GM18499 (cell line): Measurements from ENCODE around the gene TGFBR3.

Experiments used
- ATAC-seq: cut with Tn5 transposase; IDR thresholded peaks from one replicate; pipeline ENCODE4 v1.9.1; 2021; ENCODE audit warnings: moderate number of reproducible peaks; ENCODE audit not compliant: insufficient read depth, unreplicated experiment

The TGFBR3 gene

GRCh38 chr1:91804546-91805023 lies 81.4 kb downstream of the TGFBR3 start:
- no peak for ATAC-seq

- ATAC-seq: no peak
Observed at GRCh38 chr1:91803847-91804545, 82.0 kb downstream of the TGFBR3 start.

GRCh38 chr1:91803123-91803522 lies 82.8 kb downstream of the TGFBR3 start:
- ATAC-seq: no peak

DNA sequence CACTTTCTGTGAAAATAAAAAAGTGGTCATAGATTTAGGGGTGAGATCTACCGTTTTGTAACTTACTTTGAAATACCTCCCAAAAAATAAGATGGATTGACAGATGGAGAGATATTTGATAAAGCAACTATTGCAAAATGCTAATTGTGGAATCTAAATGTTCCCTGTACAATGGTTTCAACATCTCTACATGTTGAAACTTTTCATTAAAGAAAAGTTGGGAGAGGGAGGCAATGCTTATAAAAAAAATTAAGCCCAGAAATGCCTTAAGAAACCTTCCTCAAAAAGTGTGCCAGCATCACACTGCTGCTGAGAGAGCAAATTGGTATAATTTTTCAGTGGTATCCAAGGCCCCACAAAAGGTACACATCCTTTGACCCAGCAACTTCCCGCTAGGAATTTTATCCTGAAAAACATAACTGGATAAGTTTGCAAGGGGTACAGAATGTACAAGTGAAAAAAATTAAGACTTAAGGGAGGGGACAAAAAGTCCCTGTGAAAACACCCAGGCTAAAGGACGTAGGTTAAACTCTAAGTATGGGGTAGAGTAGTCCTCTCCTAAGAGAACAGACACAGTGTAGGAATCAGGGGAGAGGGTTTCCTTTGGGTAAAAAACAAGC lies 84.3 kb downstream of the TGFBR3 start:
- no peak for ATAC-seq

GRCh38 chr1:91799863-91800262 lies 86.1 kb downstream of the TGFBR3 start:
- no peak for ATAC-seq

DNA sequence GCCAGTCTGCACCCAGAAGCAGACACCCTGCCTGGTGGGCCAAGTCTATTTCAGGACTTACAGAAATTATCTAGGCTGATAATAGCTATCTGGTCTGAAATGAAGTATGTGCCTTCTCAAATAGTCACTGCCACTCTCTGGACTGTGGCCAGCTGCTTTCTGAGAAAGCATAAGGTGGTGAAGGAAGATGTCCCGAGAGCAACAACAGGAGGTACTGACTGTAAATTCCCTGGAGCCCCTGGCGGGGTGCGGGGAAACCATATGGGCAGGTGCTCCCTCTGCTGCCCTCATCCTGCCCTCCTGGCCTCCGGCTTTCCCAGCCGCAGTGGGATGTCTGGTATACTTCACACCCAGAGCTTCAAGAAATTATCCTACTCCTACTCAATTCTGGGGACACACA lies 86.8 kb downstream of the TGFBR3 start:
- no peak for ATAC-seq

DNA sequence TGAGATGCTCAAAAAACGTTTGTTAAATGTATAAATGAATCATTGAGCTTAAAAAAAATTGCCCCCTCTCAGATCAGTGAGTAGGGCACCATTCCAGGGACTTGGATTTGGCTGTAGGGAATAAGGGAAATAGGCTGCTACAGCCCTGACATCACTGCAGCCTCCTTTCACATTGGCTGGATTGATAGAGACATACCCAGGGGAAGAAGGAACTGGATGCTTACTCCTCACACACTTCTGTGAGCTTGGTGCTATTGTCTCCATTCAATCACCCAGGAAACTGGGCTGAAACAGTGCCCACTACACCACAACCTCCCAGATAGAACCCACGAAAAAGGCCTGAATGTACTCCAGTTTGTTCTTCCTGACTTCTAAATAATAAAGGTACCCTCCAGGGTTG lies 87.2 kb downstream of the TGFBR3 start:
- ATAC-seq: no peak

DNA sequence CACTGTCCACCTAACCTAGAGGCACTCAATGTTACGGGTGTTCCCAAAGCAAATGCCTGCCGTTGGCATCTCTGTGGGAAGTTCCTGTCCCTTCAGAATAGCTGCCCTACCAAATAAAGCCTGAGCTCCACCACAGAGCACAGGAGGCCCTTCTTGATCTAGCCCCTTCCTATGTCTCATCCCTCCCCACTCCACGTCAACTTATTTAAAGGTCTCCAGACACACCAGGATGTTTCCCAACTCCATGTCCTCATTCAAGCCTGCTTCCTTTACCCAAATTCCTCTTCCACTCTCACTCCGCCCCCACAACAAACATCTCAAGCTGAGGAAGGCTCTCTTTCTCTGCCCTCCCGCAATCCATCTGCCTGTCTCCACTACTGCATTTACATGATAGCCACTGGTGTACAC lies 87.7 kb downstream of the TGFBR3 start:
- no peak for ATAC-seq

DNA sequence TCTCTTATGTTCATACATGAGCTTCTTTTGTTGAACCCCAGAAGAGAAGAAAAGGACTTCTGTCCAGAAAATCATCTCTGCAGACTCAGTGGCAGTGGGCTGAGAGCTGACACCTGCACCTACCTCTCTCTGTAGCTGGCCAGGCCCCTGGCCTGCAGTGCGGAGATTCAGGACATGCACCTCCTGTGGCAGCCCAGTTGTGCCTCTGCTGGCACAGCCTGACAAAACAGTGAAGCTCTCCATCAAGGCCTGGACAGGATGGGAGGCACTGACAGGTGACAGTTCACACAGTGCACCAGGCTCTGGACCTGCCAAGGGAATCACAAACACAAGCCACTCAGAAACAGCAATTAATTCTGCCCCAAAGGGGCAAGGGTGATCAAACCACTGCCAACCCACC lies 88.8 kb downstream of the TGFBR3 start:
- ATAC-seq: no peak

DNA sequence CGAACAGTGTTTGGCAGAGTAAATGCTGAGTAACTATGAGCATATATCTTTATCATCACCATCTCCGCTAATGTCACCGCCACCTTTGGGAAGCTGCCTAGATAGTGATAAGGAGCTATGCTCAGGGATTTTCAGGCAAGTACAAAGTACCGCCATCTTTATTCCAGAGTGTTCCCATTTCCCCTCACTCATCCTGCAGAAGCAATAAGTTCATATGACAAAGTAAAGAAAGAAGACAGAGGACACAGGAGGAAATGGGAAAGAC lies 89.6 kb downstream of the TGFBR3 start:
- no peak for ATAC-seq

- no peak for ATAC-seq
Observed at GRCh38 chr1:91795591-91796389, 90.2 kb downstream of the TGFBR3 start.

DNA sequence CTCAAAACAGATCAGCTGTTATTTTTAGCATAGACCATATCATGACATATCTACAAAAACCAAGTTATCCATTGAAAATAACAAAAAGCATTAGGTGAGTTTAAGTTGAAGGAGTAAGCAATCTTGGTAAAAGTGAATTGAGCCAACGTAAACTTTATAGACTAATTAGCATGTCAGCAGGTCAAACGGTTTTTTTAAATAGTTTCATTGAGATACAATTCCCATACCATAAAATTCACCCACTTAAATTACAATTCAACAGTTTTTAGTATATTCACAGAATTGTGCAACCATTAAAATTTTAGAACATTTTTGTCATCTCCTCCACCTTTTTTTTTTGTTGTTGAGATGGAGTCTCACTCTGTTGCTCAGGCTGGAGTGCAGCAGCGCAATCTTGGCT lies 92.1 kb downstream of the TGFBR3 start:
- ATAC-seq: no peak

DNA sequence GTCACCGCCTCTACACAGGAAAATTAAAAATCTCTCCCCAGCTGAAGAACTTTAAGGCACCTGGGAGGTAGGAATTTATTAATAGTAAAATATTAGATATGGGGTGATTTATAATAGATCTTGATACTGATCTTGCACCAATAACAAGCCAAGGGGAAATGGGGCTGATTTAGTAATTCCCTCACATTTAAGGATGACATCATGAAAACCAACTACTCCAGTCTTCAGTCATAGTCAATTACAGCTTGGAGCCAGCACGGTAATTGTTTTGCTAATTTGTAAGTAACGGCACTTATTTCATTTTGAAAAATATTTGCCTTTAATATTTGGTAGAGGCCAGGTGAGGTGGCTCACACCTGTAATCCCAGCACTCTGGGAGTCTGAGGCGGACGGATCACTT lies 92.8 kb downstream of the TGFBR3 start:
- no peak for ATAC-seq

DNA sequence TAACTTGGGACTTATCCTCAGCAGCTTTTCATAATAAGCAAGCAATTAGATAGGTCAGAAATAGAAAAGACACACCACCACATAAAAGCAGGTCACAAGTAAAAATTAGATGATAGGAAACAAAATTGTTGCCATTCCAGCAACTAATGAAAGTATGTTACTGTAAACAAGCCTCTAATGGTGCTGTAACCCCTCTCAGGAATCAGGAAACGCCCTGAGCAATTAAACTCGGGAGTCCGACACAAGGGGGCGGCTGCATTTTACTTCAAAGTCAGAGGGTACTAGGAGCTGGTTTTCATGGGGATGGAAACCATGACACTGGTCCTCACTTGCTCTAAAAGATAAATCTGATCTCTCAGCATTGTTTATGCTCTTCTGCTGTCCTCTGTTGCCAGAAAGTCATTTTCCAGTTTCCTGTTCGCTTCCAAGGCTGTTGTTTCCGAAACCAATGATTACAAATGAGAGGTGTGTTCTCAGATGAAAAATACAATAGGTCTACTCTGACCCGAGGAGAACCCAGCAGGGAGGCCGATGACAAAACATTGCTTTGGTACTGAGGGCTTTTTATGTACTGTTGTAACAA lies 93.4 kb downstream of the TGFBR3 start:
- ATAC-seq: no peak

GRCh38 chr1:91791691-91792488 lies 94.1 kb downstream of the TGFBR3 start:
- no peak for ATAC-seq

DNA sequence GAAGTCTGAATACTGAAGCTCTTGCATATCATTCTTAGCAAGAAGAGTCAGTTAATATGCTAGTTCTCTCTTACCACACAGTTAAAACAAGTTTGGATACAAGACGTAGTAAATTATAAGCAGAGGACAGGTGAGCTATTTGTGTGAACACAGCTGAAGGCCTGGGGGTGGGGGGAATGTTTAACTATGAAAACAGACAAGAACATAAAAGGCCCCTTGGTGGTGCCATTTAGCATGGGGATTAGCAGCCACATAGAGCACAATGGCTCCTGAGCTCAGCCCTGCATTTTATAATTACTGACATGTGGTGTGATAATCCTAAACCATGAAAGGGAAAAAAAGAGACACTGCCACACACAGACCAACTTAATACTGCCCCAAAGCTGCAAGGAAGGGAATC lies 94.8 kb downstream of the TGFBR3 start:
- no peak for ATAC-seq

DNA sequence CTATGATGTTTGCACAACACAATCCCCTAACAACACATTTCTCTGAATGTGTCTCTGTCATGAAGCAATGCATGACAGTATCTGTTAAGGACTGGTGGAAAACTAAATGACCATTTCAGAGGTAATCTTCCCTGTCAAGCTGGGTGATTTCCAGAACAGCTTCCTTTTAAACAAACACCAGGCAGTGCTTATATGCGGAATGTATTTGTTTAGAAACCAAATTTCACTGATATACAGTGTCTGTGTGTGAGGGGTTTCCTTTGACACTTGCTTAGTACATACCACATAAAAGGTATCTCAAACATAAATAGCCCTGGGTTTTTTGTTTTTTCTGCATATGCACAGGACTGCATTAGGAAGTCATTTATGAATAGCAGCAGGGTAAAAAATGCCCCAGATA lies 95.6 kb downstream of the TGFBR3 start:
- ATAC-seq: no peak

- no peak for ATAC-seq
Observed at GRCh38 chr1:91789273-91789997, 96.5 kb downstream of the TGFBR3 start.

DNA sequence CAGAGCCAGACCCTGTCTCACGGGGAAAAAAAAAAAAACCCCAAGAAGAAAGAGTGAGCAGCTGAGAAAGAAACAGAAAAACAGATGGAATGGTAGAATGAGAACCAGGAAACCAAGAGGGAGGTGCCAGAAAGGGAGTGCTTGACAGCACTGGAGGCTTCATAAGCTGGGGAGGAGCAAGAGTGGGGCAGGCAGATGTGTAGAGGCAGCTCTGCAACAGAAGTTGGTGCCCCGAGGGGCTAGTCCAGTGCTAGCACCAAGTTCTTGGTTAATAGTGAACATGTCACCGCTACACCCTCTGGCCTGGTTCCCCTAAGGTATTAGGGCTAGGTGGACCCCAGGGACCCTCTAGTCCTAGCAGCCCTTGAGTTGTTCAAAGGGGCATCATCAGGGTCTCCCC lies 98.0 kb downstream of the TGFBR3 start:
- no peak for ATAC-seq

GRCh38 chr1:91784616-91785015 lies 101.3 kb downstream of the TGFBR3 start:
- no peak for ATAC-seq
